ENCODE results near the gene CSNK1G3. TPM values are rescaled to one million over a fixed set of nuclear protein-coding genes. Genes with fewer than 3 reads are reported as not detected.

Gene CSNK1G3
- total and polyA plus RNA-seq, 2 of the 4 experiments (the other 2 are of a cell fraction) = 16.4 to 26.2 TPM

- Histone ChIP-seq H3K9me1 (ENCODE audit: insufficient read depth, low read length) (no peaks in the 10 kb centered on the region), H3K27me3 (ENCODE audit: control insufficient read depth, insufficient read depth, low read length) (peaks cover 3% of the 10 kb centered on the region; the same call in 1 of the 2 replicates), H3K27ac (ENCODE audit: insufficient read depth, low read length) (no peak overlapping the region), H3K9me3 (ENCODE audit: control insufficient read depth, insufficient read depth, low read length) (no peaks in the 10 kb centered on the region), H2BK120ac (ENCODE audit: low read depth, low read length) (no peak overlapping the region), H2AK5ac (ENCODE audit: low read depth, low read length) (no peak overlapping the region), H2AFZ (replicated peaks; ENCODE audit: low read length, poor library complexity) (no peak overlapping the region), H2BK20ac (ENCODE audit: low read depth, low read length) (no peak overlapping the region), H4K91ac (ENCODE audit: insufficient read depth, low read depth, low read length) (no peak overlapping the region), H3K36me3 (ENCODE audit: control insufficient read depth, insufficient read depth, low read length) (no peaks in the 10 kb centered on the region), H3K4ac (ENCODE audit: low read depth, low read length) (no peak overlapping the region), H2BK5ac (ENCODE audit: low read depth, low read length, poor library complexity, severe bottlenecking) (no peak overlapping the region), H2BK15ac (ENCODE audit: low read depth, low read length) (no peak overlapping the region), H2AK9ac (replicated peaks; ENCODE audit: low read depth, low read length, poor library complexity) (no peak overlapping the region), H3K4me1 (ENCODE audit: control insufficient read depth, insufficient read depth, low read length) (peaks cover 5% of the 10 kb centered on the region), H3K18ac (ENCODE audit: low read depth, low read length) (no peak overlapping the region), H4K8ac (ENCODE audit: low read depth in 2 of 2, low read length in 2 of 2) (no peak overlapping the region), H3K9ac (ENCODE audit: low read depth, low read length) (no peak overlapping the region), H3K14ac (replicated peaks; ENCODE audit: low read depth, low read length) (no peak overlapping the region), H3K23ac (ENCODE audit: low read depth, low read length) (no peak overlapping the region), H3K56ac (ENCODE audit: extremely low read depth, insufficient read depth, low read length) (no peak overlapping the region), H4K20me1 (ENCODE audit: insufficient read depth, low read length) (no peaks in the 10 kb centered on the region), H3K79me1 (ENCODE audit: low read depth in 1 of 2, low read length in 2 of 2) (no peaks in the 10 kb centered on the region), H4K5ac (ENCODE audit: low read depth, low read length) (no peak overlapping the region), H3K4me3 (ENCODE audit: insufficient read depth, low read depth, low read length) (no peak overlapping the region), H3K4me2 (ENCODE audit: low read depth, low read length) (no peak overlapping the region)
- POLR2A ChIA-PET (ENCODE audit: unreplicated experiment) = no interaction called here
- in situ Hi-C loops (cut with MboI; ENCODE audit: low sequenced_read_pairs) = no loop called here
- intact Hi-C loops (cut with micrococcal nuclease) = no loop called here
- DNase-seq (no peak), ATAC-seq (ENCODE audit: low read depth) (no peak)
- CTCF ChIA-PET = no interaction called here
- dilution Hi-C loops (cut with HindIII; ENCODE audit: low sequenced_read_pairs, unreplicated experiment) = no loop called here
- TF ChIP-seq ELK1 (IDR thresholded peaks at IDR 0.05; ENCODE audit: borderline replicate concordance, low read depth, low read length) (no peak), CHD1 (IDR thresholded peaks at IDR 0.05; ENCODE audit: low read depth, low read length) (no peak), RFX5 (IDR thresholded peaks at IDR 0.05; ENCODE audit: low read depth, low read length) (no peak)
- no TSS peak for BruUV-seq (replicated peaks)
These were observed 28.4 kb upstream of the CSNK1G3 start for GRCh38 chr5:123483446-123484077.

Measured in IMR-90 (cell line).